GM12872 (cell line): ENCODE results near the gene XPNPEP2.

ENCODE experiments used
- CTCF ChIP-seq: IDR thresholded peaks from 3 replicates; pipeline ENCODE4 v1.5.1; 2011; ENCODE audit warnings: low read depth, mild to moderate bottlenecking, low read length, moderate library complexity; ENCODE audit not compliant: insufficient read depth

Gene XPNPEP2

DNA sequence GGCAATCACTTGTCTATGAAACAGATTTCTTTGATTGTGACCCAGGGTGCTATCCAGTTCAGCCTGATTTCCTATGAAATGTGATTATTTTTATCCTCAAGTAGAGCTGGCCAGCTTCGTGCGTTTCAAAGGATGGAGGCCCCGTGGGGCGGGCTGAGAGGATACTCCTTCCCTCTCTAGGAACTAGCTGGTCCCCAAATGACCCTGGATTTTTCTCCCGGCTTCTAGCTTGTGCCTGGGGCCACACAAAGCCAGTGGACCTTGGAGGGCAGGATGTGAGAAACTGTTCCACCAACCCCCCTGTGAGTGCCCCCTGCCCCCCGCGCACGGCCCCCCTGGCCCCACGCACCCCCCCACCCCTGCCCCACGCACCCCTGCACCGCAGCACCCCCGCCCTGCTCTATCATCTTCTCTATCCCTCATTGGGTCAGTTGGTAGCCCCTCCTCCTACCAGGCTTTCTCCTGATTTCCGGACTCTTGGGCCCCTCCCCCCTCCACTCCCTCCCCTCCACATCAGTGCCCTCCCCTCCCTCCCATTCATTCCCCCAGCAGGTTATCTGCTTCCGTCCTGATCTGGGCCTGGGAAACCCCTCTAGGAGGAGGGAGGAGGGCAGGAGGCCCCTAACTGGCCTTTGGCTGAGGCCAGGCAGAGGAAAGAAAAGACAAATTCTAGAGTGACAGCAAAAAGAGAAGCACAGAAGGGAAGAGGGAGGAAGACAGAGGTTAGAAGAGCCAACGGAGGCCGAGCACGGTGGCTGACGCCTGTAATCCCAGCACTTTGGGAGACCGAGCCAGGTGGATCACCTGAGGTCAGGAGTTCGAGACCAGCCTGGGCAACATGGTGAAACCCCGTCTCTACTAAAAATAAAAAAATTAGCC lies 3.3 kb downstream of the XPNPEP2 start:
- no peak for TF ChIP-seq CTCF

GRCh38 chrX:129743821-129744220 lies 5.0 kb downstream of the XPNPEP2 start:
- TF ChIP-seq CTCF = no peak

- TF ChIP-seq CTCF = no peak
Observed at GRCh38 chrX:129744861-129745321, 6.1 kb downstream of the XPNPEP2 start.

DNA sequence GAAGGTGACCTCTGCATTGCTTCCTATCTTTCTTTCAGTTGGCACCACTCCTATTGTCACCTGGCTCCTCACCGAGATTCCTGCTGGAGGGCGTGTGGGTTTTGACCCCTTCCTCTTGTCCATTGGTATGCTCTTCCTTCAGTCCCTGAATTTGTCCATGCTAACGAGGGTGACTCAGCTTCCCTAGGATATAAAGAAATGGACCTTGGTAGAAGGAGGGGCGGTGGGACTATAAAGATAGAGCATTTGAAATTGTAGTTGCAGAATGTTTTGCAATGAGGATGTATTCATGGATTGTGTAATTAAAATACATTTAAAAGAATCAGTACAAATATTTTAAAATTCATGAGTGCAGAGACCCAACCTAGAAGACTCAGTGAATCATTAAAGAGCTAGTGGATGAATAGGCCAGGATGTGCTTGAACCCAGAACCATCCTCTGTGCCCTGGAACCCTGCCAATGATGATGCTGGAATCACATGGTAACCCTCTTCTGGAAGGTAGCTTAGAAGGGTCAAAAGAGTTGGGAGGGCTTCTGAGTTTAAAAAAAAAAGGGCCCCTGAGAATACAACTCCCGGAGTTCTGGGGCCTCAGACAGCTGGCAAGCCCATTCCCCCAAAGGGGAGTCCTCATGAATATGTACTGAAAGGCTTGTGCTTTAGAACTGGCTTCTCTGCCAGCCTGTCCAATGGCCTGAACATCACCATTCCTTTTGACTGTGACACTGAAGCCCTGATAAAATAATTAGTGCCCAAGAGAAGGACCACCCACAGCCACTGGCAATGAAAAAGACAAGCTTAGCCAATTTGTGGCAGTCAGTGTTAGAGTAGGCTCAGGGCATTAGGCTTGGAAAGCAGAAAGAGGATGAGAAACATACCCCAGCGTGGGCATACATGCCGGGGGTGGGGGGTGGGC lies 8.0 kb downstream of the XPNPEP2 start:
- TF ChIP-seq CTCF = no peak

DNA sequence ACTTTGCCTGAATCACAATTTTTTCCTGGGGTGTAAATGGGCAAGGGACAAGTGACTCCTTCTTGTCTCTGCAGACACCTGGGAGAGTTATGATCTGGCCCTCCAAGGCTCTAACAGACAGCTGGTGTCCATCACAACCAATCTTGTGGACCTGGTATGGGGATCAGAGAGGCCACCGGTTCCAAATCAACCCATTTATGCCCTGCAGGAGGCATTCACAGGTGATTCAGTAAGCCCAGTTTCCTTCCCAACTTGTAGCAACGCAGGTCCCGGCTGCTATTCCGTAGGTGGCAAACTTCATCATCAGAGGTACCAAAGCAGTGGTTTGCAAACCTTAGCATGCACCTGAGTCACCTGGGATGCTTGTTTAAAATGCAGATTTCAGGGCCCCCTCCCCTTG lies 8.8 kb downstream of the XPNPEP2 start:
- no peak for TF ChIP-seq CTCF

- no peak for TF ChIP-seq CTCF
Observed at GRCh38 chrX:129748305-129748704, 9.5 kb downstream of the XPNPEP2 start.

GRCh38 chrX:129749069-129749468 lies 10.3 kb downstream of the XPNPEP2 start:
- TF ChIP-seq CTCF = no peak
